Peyer's patch (tissue), 4 donors: ENCODE measurements around the gene OPA1. TPM values are rescaled to one million over a fixed set of nuclear protein-coding genes. Genes with fewer than 3 reads are reported as not detected.

Source experiments
- DNase-seq, 3 donors: peaks; one replicate each; pipeline ENCODE4 v3.0.0-alpha.2; 2017 to 2019
- H3K27ac ChIP-seq, 4 donors: fragments of 200-600 bp; sonication (generic); one replicate each; pipeline ENCODE4 v1.5.1; 2016 to 2019
- H3K27me3 ChIP-seq, 2 donors: fragments of 200-600 bp; sonication (generic); one replicate each; pipeline ENCODE4 v1.5.1; 2019
- H3K36me3 ChIP-seq, 3 donors: fragments of 200-600 bp; sonication (generic); one replicate each; pipeline ENCODE4 v1.5.1; 2016 to 2019
- H3K4me1 ChIP-seq, 4 donors: fragments of 200-600 bp; sonication (generic); one replicate each; pipeline ENCODE4 v1.5.1; 2016 to 2019
- H3K4me3 ChIP-seq, 4 donors: fragments of 200-600 bp; sonication (generic); 1 replicate in 3 of 4; 2 replicates in 1 of 4; pipeline ENCODE4 v1.5.1; 2016 to 2019; ENCODE audit warnings: mild to moderate bottlenecking in 1 of 4
- H3K9me3 ChIP-seq, 4 donors: fragments of 200-600 bp; sonication (generic); one replicate each; pipeline ENCODE4 v1.5.1; 2016 to 2019; ENCODE audit warnings: mild to moderate bottlenecking in 1 of 4
- CTCF ChIP-seq, 6 experiments: fragments of 450-650 bp in 4 of 6; fragments of 200-600 bp in 2 of 6; sonication (generic) in 1 of 6; IDR thresholded peaks; one replicate each; pipeline ENCODE4 v1.5.1; 2017 to 2019; ENCODE audit warnings: antibody characterized with exemption in 6 of 6, mild to moderate bottlenecking in 3 of 6, moderate library complexity in 1 of 6
- POLR2A ChIP-seq, 2 donors: fragments of 450-650 bp; IDR thresholded peaks; one replicate each; pipeline ENCODE4 v1.5.1; 2017; ENCODE audit warnings: antibody characterized with exemption in 2 of 2, mild to moderate bottlenecking in 2 of 2, moderate library complexity in 2 of 2
- total RNA-seq, 4 donors: library from RNA; depleted of rRNA; stranded (reverse); fragments of >200 nt; gene quantifications; one replicate each; pipeline ENCODE4 v1.1.0, GENCODE V29; 2016

The OPA1 gene
- total RNA-seq, 4 donors from 2014 or later = 66.9 to 89.1 (median 78.0) TPM

GRCh38 chr3:193620057-193620456 lies 27.0 kb downstream of the OPA1 start:
- Histone ChIP-seq H3K9me3 (no peaks in the 10 kb centered on the region), H3K36me3 (peaks cover 0 to 51% (median 0%) of the 10 kb centered on the region in 3 donors)
- TF ChIP-seq POLR2A (IDR thresholded peaks at IDR 0.05) (no peak), CTCF (IDR thresholded peaks at IDR 0.05) (no peak)

GRCh38 chr3:193620650-193621049 lies 27.6 kb downstream of the OPA1 start:
- Histone ChIP-seq H3K4me3 (no peak overlapping the region), H3K27ac (no peak overlapping the region), H3K36me3 (peaks cover 0 to 51% (median 0%) of the 10 kb centered on the region in 3 donors), H3K27me3 (no peaks in the 10 kb centered on the region), H3K9me3 (no peaks in the 10 kb centered on the region), H3K4me1 (no peaks in the 10 kb centered on the region)
- TF ChIP-seq POLR2A (IDR thresholded peaks at IDR 0.05) (no peak), CTCF (IDR thresholded peaks at IDR 0.05) (no peak)
- DNase-seq = no peak

More at GRCh38 chr3:193620057-193620456, 27.0 kb downstream of the OPA1 start:
- H3K27ac ChIP-seq = no peak overlapping the region
- DNase-seq = no peak
- no peaks in the 10 kb centered on the region for H3K4me1 ChIP-seq
- H3K4me3 ChIP-seq = no peak overlapping the region
- H3K27me3 ChIP-seq = no peaks in the 10 kb centered on the region

- peaks cover 0 to 51% (median 0%) of the 10 kb centered on the region in 3 donors for H3K36me3 ChIP-seq
- H3K4me1 ChIP-seq = no peaks in the 10 kb centered on the region
- TF ChIP-seq POLR2A (IDR thresholded peaks at IDR 0.05) (no peak), CTCF (IDR thresholded peaks at IDR 0.05) (no peak)
- no peak for DNase-seq
- H3K27me3 ChIP-seq = no peaks in the 10 kb centered on the region
- H3K27ac ChIP-seq = no peak overlapping the region
- no peaks in the 10 kb centered on the region for H3K9me3 ChIP-seq
- no peak overlapping the region for H3K4me3 ChIP-seq
Observed at GRCh38 chr3:193621127-193621526, 28.1 kb downstream of the OPA1 start.

GRCh38 chr3:193630005-193630404 lies 37.0 kb downstream of the OPA1 start:
- H3K36me3 ChIP-seq = peaks cover 0 to 19% (median 0%) of the 10 kb centered on the region in 3 donors
- TF ChIP-seq CTCF (IDR thresholded peaks at IDR 0.05) (no peak), POLR2A (IDR thresholded peaks at IDR 0.05) (no peak)

GRCh38 chr3:193637831-193638230 lies 44.8 kb downstream of the OPA1 start:
- no peak overlapping the region for H3K4me3 ChIP-seq
- no peak overlapping the region for H3K27ac ChIP-seq
- peaks cover 0 to 42% (median 0%) of the 10 kb centered on the region in 3 donors for H3K36me3 ChIP-seq
- H3K9me3 ChIP-seq = no peaks in the 10 kb centered on the region
- no peak for TF ChIP-seq CTCF (IDR thresholded peaks at IDR 0.05)
- TF ChIP-seq POLR2A (IDR thresholded peaks at IDR 0.05) = no peak
- no peaks in the 10 kb centered on the region for H3K27me3 ChIP-seq
- DNase-seq = no peak
- H3K4me1 ChIP-seq = no peaks in the 10 kb centered on the region

More at GRCh38 chr3:193630005-193630404, 37.0 kb downstream of the OPA1 start:
- no peak overlapping the region for H3K27ac ChIP-seq
- no peak for DNase-seq
- no peaks in the 10 kb centered on the region for H3K4me1 ChIP-seq
- no peaks in the 10 kb centered on the region for H3K27me3 ChIP-seq
- H3K9me3 ChIP-seq = no peaks in the 10 kb centered on the region
- no peak overlapping the region for H3K4me3 ChIP-seq

- no peaks in the 10 kb centered on the region for H3K27me3 ChIP-seq
- no peak overlapping the region for H3K27ac ChIP-seq
- TF ChIP-seq CTCF (IDR thresholded peaks at IDR 0.05) = no peak
- TF ChIP-seq POLR2A (IDR thresholded peaks at IDR 0.05) = no peak
- H3K4me3 ChIP-seq = no peak overlapping the region
- H3K4me1 ChIP-seq = no peaks in the 10 kb centered on the region
- peaks cover 0 to 52% (median 0%) of the 10 kb centered on the region in 3 donors for H3K36me3 ChIP-seq
- no peaks in the 10 kb centered on the region for H3K9me3 ChIP-seq
- DNase-seq = no peak
Observed at GRCh38 chr3:193638833-193639232, 45.8 kb downstream of the OPA1 start.
